Measurements from ENCODE around the gene ELMO3. TPM values are rescaled to one million over a fixed set of nuclear protein-coding genes. Genes with fewer than 3 reads are reported as not detected.

ELMO3 gene
- total RNA-seq, 1 donor from 2014 or later: 4.5 TPM

GRCh38 chr16:67183284-67183626, 15.7 kb upstream of the ELMO3 start:
- H3K9me3 Mint-ChIP-seq: no peaks in the 10 kb centered on the region
- no peak overlapping the region for H3K27ac Mint-ChIP-seq (ENCODE audit: unreplicated experiment)
- peaks cover 12% of the 10 kb centered on the region for H3K4me1 Mint-ChIP-seq
- no peak for DNase-seq (ENCODE audit: low read depth, low spot score)
- H3K36me3 Mint-ChIP-seq (ENCODE audit: low read depth): peaks cover 2% of the 10 kb centered on the region
- TF ChIP-seq, protein P1, sequence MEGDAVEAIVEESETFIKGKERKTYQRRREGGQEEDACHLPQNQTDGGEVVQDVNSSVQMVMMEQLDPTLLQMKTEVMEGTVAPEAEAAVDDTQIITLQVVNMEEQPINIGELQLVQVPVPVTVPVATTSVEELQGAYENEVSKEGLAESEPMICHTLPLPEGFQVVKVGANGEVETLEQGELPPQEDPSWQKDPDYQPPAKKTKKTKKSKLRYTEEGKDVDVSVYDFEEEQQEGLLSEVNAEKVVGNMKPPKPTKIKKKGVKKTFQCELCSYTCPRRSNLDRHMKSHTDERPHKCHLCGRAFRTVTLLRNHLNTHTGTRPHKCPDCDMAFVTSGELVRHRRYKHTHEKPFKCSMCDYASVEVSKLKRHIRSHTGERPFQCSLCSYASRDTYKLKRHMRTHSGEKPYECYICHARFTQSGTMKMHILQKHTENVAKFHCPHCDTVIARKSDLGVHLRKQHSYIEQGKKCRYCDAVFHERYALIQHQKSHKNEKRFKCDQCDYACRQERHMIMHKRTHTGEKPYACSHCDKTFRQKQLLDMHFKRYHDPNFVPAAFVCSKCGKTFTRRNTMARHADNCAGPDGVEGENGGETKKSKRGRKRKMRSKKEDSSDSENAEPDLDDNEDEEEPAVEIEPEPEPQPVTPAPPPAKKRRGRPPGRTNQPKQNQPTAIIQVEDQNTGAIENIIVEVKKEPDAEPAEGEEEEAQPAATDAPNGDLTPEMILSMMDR (conservative IDR thresholded peaks at IDR 0.05): no peak
- peaks cover 35% of the 10 kb centered on the region for H3K27me3 Mint-ChIP-seq (ENCODE audit: low read depth)
- no peak overlapping the region for H3K4me3 Mint-ChIP-seq

DNA sequence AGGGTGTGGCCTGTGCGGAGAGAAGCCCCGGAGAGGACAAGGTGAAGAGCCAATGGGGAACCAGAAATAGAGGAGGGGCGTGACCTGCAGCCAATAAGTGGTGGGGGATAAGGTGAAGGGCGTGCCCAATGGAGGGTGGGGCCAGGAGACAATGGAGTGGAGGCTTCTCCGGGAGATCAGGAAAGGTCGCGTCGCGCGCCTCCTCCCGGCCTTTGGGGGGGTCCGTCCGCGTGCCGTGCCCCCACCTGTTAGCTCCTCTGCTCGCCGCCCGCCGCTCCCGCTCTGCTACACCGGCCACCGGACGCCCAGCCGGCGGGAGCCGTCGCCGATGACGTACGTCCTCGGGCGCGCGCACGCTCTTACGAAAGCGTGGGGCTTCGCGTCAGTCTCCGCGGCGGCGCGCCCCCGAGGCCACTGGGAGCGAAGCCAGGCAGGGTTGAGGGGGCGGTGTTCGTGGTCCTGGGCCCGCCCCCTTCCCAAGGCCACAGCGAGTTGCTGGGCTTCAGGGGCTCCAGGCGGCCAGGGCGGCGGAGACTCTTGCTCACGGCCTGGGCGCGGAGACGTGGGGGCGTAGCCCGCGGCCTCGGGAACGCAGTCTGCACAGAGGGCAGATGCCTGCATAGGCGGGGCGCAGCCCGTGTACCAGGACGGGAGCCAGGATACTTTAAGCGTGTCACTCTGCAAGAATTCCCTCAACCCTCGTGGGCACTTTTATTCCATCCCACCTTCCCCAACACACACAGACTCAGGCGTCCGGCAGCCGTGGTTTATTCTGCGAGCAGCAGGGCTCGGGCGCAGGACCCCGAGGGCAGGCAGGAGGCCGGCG, 15.1 kb upstream of the ELMO3 start, which contains the start of gene MATCAP1:
Gene MATCAP1, minus strand, starts transcription at position 337 of the 826 bp plus-strand sequence. CDS start 3,353 bp downstream, outside the sequence.
- H3K9me3 Mint-ChIP-seq: no peaks in the 10 kb centered on the region
- TF ChIP-seq, protein P1 (conservative IDR thresholded peaks at IDR 0.05): no peak
- H3K4me3 Mint-ChIP-seq: no peak within 1 kb of the TSS
- peak; percentile 86 for DNase-seq (ENCODE audit: low read depth, low spot score)
- H3K27me3 Mint-ChIP-seq (ENCODE audit: low read depth): peaks cover 31% of the 10 kb centered on the region
- H3K36me3 Mint-ChIP-seq (ENCODE audit: low read depth): peaks cover 2% of the 10 kb centered on the region
- no peak within 1 kb of the TSS for H3K27ac Mint-ChIP-seq (ENCODE audit: unreplicated experiment)
- H3K4me1 Mint-ChIP-seq: peaks cover 9% of the 10 kb centered on the region

DNA sequence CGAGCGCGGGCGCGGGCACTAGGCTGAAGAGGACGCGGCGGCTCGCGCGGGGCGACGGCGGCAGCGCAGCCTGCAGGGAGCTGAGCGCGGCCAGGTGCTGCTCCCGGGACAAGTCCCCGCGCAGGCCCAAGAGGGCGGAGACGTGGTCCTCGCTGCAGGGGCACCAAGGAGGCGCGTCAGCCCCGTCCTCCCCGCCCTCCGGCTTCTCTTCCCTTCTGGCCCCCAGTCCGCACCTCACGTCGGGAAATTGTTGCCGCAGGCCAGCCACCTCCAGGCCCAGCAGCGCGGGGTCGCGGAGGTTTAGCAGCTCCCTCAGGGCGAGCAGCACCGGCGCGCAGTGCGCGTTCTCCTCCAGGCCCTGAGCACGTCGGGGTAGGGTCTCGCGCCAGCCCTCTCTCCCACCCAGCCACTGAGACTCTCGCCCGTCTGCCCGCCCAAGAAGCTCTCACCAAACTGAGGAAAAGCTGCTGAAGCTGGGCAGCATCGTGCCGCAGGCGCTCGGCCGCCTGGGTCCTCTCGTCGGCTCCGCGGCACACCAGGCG, 14.4 kb upstream of the ELMO3 start:
- Mint-ChIP-seq H3K4me1 (peaks cover 7% of the 10 kb centered on the region), H3K36me3 (ENCODE audit: low read depth) (no peaks in the 10 kb centered on the region), H3K27ac (ENCODE audit: unreplicated experiment) (no peak overlapping the region), H3K9me3 (no peaks in the 10 kb centered on the region), H3K27me3 (ENCODE audit: low read depth) (peaks cover 28% of the 10 kb centered on the region), H3K4me3 (no peak overlapping the region)
- TF ChIP-seq, protein P1 (conservative IDR thresholded peaks at IDR 0.05): no peak
- no peak for DNase-seq (ENCODE audit: low read depth, low spot score)

GRCh38 chr16:67184995-67185650, 13.8 kb upstream of the ELMO3 start:
- DNase-seq (ENCODE audit: low read depth, low spot score): peak; percentile 95
- Mint-ChIP-seq H3K4me3 (peak overlapping the region; percentile 97), H3K9me3 (no peaks in the 10 kb centered on the region), H3K36me3 (ENCODE audit: low read depth) (no peaks in the 10 kb centered on the region), H3K27me3 (ENCODE audit: low read depth) (peaks cover 26% of the 10 kb centered on the region), H3K4me1 (peaks cover 7% of the 10 kb centered on the region), H3K27ac (ENCODE audit: unreplicated experiment) (no peak overlapping the region)
- TF ChIP-seq, protein P1 (conservative IDR thresholded peaks at IDR 0.05): peak; percentile 79

GRCh38 chr16:67185651-67186134, 13.2 kb upstream of the ELMO3 start:
- Mint-ChIP-seq H3K4me1 (peaks cover 7% of the 10 kb centered on the region), H3K27ac (ENCODE audit: unreplicated experiment) (no peak overlapping the region), H3K9me3 (no peaks in the 10 kb centered on the region), H3K27me3 (ENCODE audit: low read depth) (peaks cover 26% of the 10 kb centered on the region), H3K36me3 (ENCODE audit: low read depth) (no peaks in the 10 kb centered on the region), H3K4me3 (peak overlapping the region; percentile 97)
- DNase-seq (ENCODE audit: low read depth, low spot score): no peak
- TF ChIP-seq, protein P1 (conservative IDR thresholded peaks at IDR 0.05): peak; percentile 6
